ENCODE data around the gene NHEJ1.

The NHEJ1 gene

GRCh38 chr2:219058541-219059374 is 101.9 kb downstream of the NHEJ1 start:
- Histone ChIP-seq H3K36me3 (ENCODE audit: insufficient read depth, low read length) (no peaks in the 10 kb centered on the region), H3K4me3 (ENCODE audit: low read depth, low read length, poor library complexity, severe bottlenecking) (no peak overlapping the region), H4K20me1 (ENCODE audit: insufficient read depth, low read length) (no peaks in the 10 kb centered on the region), H3K9ac (ENCODE audit: low read length) (no peak overlapping the region), H3F3A (ENCODE audit: insufficient read depth, low read length) (no peaks in the 10 kb centered on the region), H3K9me3 (ENCODE audit: low read length) (no peaks in the 10 kb centered on the region), H3K4me2 (ENCODE audit: low read length) (no peak overlapping the region), H3K79me2 (ENCODE audit: insufficient read depth, low read length) (no peaks in the 10 kb centered on the region), H3K9me2 (ENCODE audit: low read depth, low read length) (no peaks in the 10 kb centered on the region), H3K27me3 (ENCODE audit: insufficient read depth, low read length) (no peaks in the 10 kb centered on the region; the same call in 1 of the 2 replicates), H3K4me1 (ENCODE audit: insufficient read depth, low read length, severe bottlenecking) (no peaks in the 10 kb centered on the region), H2AFZ (ENCODE audit: low read length) (no peak overlapping the region), H3K27ac (ENCODE audit: low read depth, low read length, poor library complexity, severe bottlenecking) (no peak overlapping the region)
- TF ChIP-seq CTCF (IDR thresholded peaks at IDR 0.05; ENCODE audit: low read length), result no peak
- no peak for TF ChIP-seq EZH2 (IDR thresholded peaks at IDR 0.05; ENCODE audit: borderline replicate concordance, low read length)

GRCh38 chr2:219057709-219058540 is 102.7 kb downstream of the NHEJ1 start:
- H3K27me3 ChIP-seq (ENCODE audit: insufficient read depth, low read length), result no peaks in the 10 kb centered on the region; the same call in 1 of the 2 replicates
- H4K20me1 ChIP-seq (ENCODE audit: insufficient read depth, low read length), result no peaks in the 10 kb centered on the region
- peak; percentile 81 for TF ChIP-seq CTCF (IDR thresholded peaks at IDR 0.05; ENCODE audit: low read length)
- TF ChIP-seq EZH2 (IDR thresholded peaks at IDR 0.05; ENCODE audit: borderline replicate concordance, low read length), result no peak
- no peaks in the 10 kb centered on the region for H3K79me2 ChIP-seq (ENCODE audit: insufficient read depth, low read length)
- H3K9me2 ChIP-seq (ENCODE audit: low read depth, low read length), result no peaks in the 10 kb centered on the region
- H3K36me3 ChIP-seq (ENCODE audit: insufficient read depth, low read length), result no peaks in the 10 kb centered on the region
- H3K4me1 ChIP-seq (ENCODE audit: insufficient read depth, low read length, severe bottlenecking), result no peaks in the 10 kb centered on the region
- no peak overlapping the region for H3K4me3 ChIP-seq (ENCODE audit: low read depth, low read length, poor library complexity, severe bottlenecking)
- no peaks in the 10 kb centered on the region for H3K9me3 ChIP-seq (ENCODE audit: low read length)
- no peak overlapping the region for H3K4me2 ChIP-seq (ENCODE audit: low read length)
- H2AFZ ChIP-seq (ENCODE audit: low read length), result no peak overlapping the region
- no peak overlapping the region for H3K27ac ChIP-seq (ENCODE audit: low read depth, low read length, poor library complexity, severe bottlenecking)
- no peak overlapping the region for H3K9ac ChIP-seq (ENCODE audit: low read length)
- no peaks in the 10 kb centered on the region for H3F3A ChIP-seq (ENCODE audit: insufficient read depth, low read length)

GRCh38 chr2:219056896-219057708 is 103.5 kb downstream of the NHEJ1 start:
- H3K4me2 ChIP-seq (ENCODE audit: low read length), result no peak overlapping the region

More at GRCh38 chr2:219056896-219057708, 103.5 kb downstream of the NHEJ1 start:
- Histone ChIP-seq H3K79me2 (ENCODE audit: insufficient read depth, low read length) (no peaks in the 10 kb centered on the region), H3K9me2 (ENCODE audit: low read depth, low read length) (no peaks in the 10 kb centered on the region), H3K27me3 (ENCODE audit: insufficient read depth, low read length) (no peaks in the 10 kb centered on the region; the same call in 1 of the 2 replicates), H3K27ac (ENCODE audit: low read depth, low read length, poor library complexity, severe bottlenecking) (no peak overlapping the region), H3K36me3 (ENCODE audit: insufficient read depth, low read length) (no peaks in the 10 kb centered on the region), H3K9ac (ENCODE audit: low read length) (no peak overlapping the region), H3F3A (ENCODE audit: insufficient read depth, low read length) (no peaks in the 10 kb centered on the region), H3K4me3 (ENCODE audit: low read depth, low read length, poor library complexity, severe bottlenecking) (no peak overlapping the region), H3K9me3 (ENCODE audit: low read length) (no peaks in the 10 kb centered on the region), H3K4me1 (ENCODE audit: insufficient read depth, low read length, severe bottlenecking) (no peaks in the 10 kb centered on the region), H4K20me1 (ENCODE audit: insufficient read depth, low read length) (no peaks in the 10 kb centered on the region), H2AFZ (ENCODE audit: low read length) (no peak overlapping the region)
- TF ChIP-seq EZH2 (IDR thresholded peaks at IDR 0.05; ENCODE audit: borderline replicate concordance, low read length) (no peak), CTCF (IDR thresholded peaks at IDR 0.05; ENCODE audit: low read length) (no peak)

All from OCI-LY1 (cell line).